Cerebellar nuclear complex (tissue), 1 donor: ENCODE measurements around the gene AQP2.
"Not testable (repeated sequence)": the region's sequence is repeated elsewhere in the genome, so short reads cannot be mapped to it uniquely, and the experiment has no call there.

Experiments used
- DNase-seq, 2 experiments: peaks; one replicate each; lab custom pipeline; 2025; lab: John Stamatoyannopoulos, UW

Gene AQP2

GRCh38 chr12:49987625-49988303, 37.2 kb downstream of the AQP2 start:
- no peak for DNase-seq

DNA sequence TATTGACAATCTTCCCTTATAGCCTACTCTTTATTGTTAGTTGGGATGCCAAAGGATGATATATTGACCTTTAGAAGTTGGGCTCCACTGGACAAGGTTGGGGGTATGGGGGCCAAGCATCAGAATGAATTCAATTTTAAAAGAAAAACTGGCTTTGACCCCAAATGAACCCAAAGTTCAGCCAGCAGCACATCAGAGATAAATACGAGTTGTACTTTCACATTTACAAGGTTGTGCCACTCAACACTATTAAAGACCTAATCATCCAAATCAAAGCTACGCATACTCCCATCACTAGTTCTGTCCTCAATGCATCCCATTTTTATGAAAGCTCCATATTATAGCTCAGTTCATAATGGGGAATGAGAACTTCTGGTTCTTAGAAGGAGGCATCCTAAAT, 38.9 kb downstream of the AQP2 start:
- DNase-seq, result not testable (repeated sequence)

- DNase-seq, result no peak
Measured at GRCh38 chr12:49990273-49990672, 39.7 kb downstream of the AQP2 start.

DNA sequence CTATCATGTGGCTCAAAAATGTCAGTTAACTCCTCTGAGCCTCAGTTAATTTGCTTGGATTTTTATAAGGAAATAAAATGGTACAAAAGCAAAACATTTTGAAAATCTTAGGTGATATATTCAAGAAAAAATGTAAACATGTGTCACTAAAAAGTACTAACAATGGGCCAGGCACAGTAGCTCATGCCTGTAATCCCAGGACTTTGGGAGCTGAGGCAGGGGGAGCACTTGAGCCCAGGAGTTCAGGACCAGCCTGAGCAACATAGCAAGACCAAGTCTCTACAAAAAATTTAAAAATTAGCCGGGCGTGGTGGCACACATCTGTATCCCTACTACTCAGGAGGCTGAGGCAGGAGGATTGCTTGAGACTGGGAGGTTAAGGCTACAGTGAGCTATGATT, 47.9 kb downstream of the AQP2 start:
- DNase-seq, result no peak

DNA sequence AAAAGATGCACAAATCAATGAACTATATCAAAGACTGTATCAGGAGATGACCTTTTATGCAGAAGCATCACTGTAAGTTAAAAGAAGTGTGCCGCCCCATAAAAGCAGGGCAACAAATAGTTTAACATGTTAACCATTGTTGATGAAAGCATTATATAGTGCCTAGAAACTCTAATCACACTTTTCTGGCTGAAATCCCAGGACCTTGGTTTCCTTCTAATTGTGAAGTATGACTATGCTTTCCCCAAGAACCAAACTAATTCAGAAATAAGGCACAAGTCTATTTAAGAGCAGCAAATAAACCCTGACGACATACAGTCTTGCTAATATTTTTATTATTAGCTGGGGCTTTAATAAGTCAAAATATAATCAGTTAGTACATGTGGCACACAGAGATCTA, 53.1 kb downstream of the AQP2 start:
- DNase-seq, result no peak

GRCh38 chr12:50004696-50005095, 54.2 kb downstream of the AQP2 start:
- DNase-seq, result no peak

- no peak for DNase-seq
Measured at GRCh38 chr12:50005175-50005574, 54.6 kb downstream of the AQP2 start.

GRCh38 chr12:50006280-50006679, 55.7 kb downstream of the AQP2 start:
- DNase-seq, result no peak

GRCh38 chr12:50006754-50007442, 56.4 kb downstream of the AQP2 start:
- DNase-seq, result no peak
